Heart right ventricle (tissue), 16 donors: ENCODE measurements around the gene CDKAL1. TPM values are rescaled to one million over a fixed set of nuclear protein-coding genes. Genes with fewer than 3 reads are reported as not detected.

ENCODE experiments used
- ATAC-seq, 8 donors: fragments of 200-7000 bp; cut with Tn5 transposase; one replicate each; pipeline ENCODE4 v1.9.1; 2020; ENCODE audit warnings: mild to moderate bottlenecking in 8 of 8, moderate library complexity in 8 of 8, moderate number of reproducible peaks in 1 of 8
- DNase-seq, 2 donors: peaks; one replicate each; pipeline ENCODE4 v3.0.0-alpha.2; 2020
- H3K27ac ChIP-seq, 10 donors: fragments of 200-600 bp; sonication (generic) in 2 of 10; one replicate each; pipeline versions ENCODE4 v1.5.0 to v1.8.0; 2020 to 2022; ENCODE audit warnings: mild to moderate bottlenecking in 3 of 10
- H3K27me3 ChIP-seq, 7 donors: fragments of 200-600 bp; one replicate each; pipeline ENCODE4 v1.8.0; 2021 to 2022; ENCODE audit warnings: mild to moderate bottlenecking in 2 of 7
- H3K36me3 ChIP-seq, 9 donors: fragments of 200-600 bp; sonication (generic) in 1 of 9; one replicate each; pipeline versions ENCODE4 v1.5.0 to v1.8.0; 2020 to 2022; ENCODE audit warnings: mild to moderate bottlenecking in 2 of 9
- H3K4me1 ChIP-seq, 9 donors: fragments of 200-600 bp; sonication (generic) in 1 of 9; one replicate each; pipeline versions ENCODE4 v1.5.0 to v1.8.0; 2020 to 2022; ENCODE audit warnings: mild to moderate bottlenecking in 4 of 9
- H3K4me3 ChIP-seq, 10 donors: fragments of 200-600 bp; sonication (generic) in 2 of 10; one replicate each; pipeline versions ENCODE4 v1.5.0 to v1.8.0; 2020 to 2022; ENCODE audit warnings: mild to moderate bottlenecking in 7 of 10, moderate library complexity in 2 of 10
- H3K9me3 ChIP-seq, 11 donors: fragments of 200-600 bp in 10 of 11; sonication (generic) in 2 of 11; one replicate each; pipeline versions ENCODE4 v1.5.0 to v1.8.0; 2013 to 2022; ENCODE audit warnings: mild to moderate bottlenecking in 2 of 11, control low read depth in 1 of 11, moderate library complexity in 1 of 11
- CTCF ChIP-seq, 9 donors: fragments of 200-600 bp; sonication (generic) in 2 of 9; IDR thresholded peaks; one replicate each; pipeline versions ENCODE4 v1.5.0 to v1.8.0; 2021 to 2022; ENCODE audit warnings: antibody characterized with exemption in 9 of 9, mild to moderate bottlenecking in 5 of 9, moderate library complexity in 1 of 9
- WGBS, 2 donors: extraction: QIAGEN DNeasy Blood & Tissue Kit; methylation state at CpG; one replicate each; pipeline ENCODE4 v1.1.7; 2013; ENCODE audit warnings: inconsistent platforms in 1 of 2; 5-methylcytosine and 5-hydroxymethylcytosine counted together
- intact Hi-C, 10 donors: fragments of 100-400 bp; cut with DNase I; formaldehyde crosslinking; loops; one replicate each; pipeline versions ENCODE4 v1.11.1 to v1.14.2; 2022
- polyA plus RNA-seq, 2 donors: library from polyadenylated mRNA; stranded (reverse); fragments of 200-250 nt; gene quantifications; one replicate each; pipeline ENCODE4 v1.2.3, GENCODE V29; 2013
- total RNA-seq, 10 donors: library from RNA; stranded (reverse); fragmentation: NEBNext Ultra II Directional in 3 of 10; extraction: Animal tissue kit (Norgen Biotek cat#: 25700) in 3 of 10; gene quantifications; one replicate each; pipeline versions ENCODE4 v1.2.1 to v1.2.4, GENCODE V29; 2021 to 2023
- donor health status: Arrhythmogenic right ventricular cardiomyopathy.
- donor health status: ischemic (EF 13 %, LVEDD 7.1; RV severe dilation, severe dysfunction).
- donor health status: healthy with polysubstance abuse.
- donor health status: DM: no; HTN: yes; CAD: no.
- donor health status: DM: no; HTN: no; CAD: no.
- donor health status: ischemic (EF 25% LVEDD 6.9; RV normal size, moderate dysfunction).
- donor health status: ischemic (EF 25% LVEDD 5.7; RV mildly dilated, moderate dysfunction).
- donor health status: healthy.
- donor health status: DM: yes; HTN: yes; CAD: no.
- donor health status: Ischemic cardiomyopathy.
- donor health status: ischemic (EF 35%, LVEDD 5.7; RV mildly dilated, moderate dysfunction).
- donor health status: nonischemic (EF 11% LVEDD 7.7; RV severe dilation, severe dysfunction).
- donor health status: DM: yes; HTN: yes; CAD: no.
- donor health status: PGD.
- donor health status: ischemic (EF 29% LVEDD 5.4; RV normal size, mild dysfunction).
- donor health status: nonischemic (EF 23%, LVEDD 6.1; RV moderate dilation, normal function).

The CDKAL1 gene
- total and polyA plus RNA-seq, 12 donors: 3.2 to 14.0 (median 10.6) TPM

- 68 to 96% methylated on average over 2 of the region's 2 CpGs for WGBS, 2 donors
- H3K9me3 ChIP-seq: peaks cover 0 to 25% (median 0%) of the 10 kb centered on the region in 11 donors
- H3K4me1 ChIP-seq: no peaks in the 10 kb centered on the region
- DNase-seq (no peak), ATAC-seq (no peak)
- no peak overlapping the region for H3K4me3 ChIP-seq
- H3K36me3 ChIP-seq: no peaks in the 10 kb centered on the region
- no peak overlapping the region for H3K27ac ChIP-seq
- intact Hi-C loops: no loop called here
- no peak for TF ChIP-seq CTCF (IDR thresholded peaks at IDR 0.05)
- no peaks in the 10 kb centered on the region for H3K27me3 ChIP-seq
Observed at GRCh38 chr6:20943040-20943627, 408.9 kb downstream of the CDKAL1 start.

- no peak for DNase-seq
- Histone ChIP-seq H3K9me3 (peaks cover 0 to 25% (median 0%) of the 10 kb centered on the region in 11 donors), H3K4me1 (no peaks in the 10 kb centered on the region), H3K27me3 (no peaks in the 10 kb centered on the region), H3K27ac (no peak overlapping the region), H3K4me3 (no peak overlapping the region), H3K36me3 (no peaks in the 10 kb centered on the region)
- 93 to 100% methylated on average over 1 of the region's 1 CpG for WGBS, 2 donors
- intact Hi-C loops: no loop called here
- no peak for TF ChIP-seq CTCF (IDR thresholded peaks at IDR 0.05)
- no peak for ATAC-seq
Observed at GRCh38 chr6:20943922-20944321, 409.7 kb downstream of the CDKAL1 start.

GRCh38 chr6:20946022-20946421 is 411.8 kb downstream of the CDKAL1 start:
- Histone ChIP-seq H3K4me1 (no peaks in the 10 kb centered on the region), H3K27me3 (no peaks in the 10 kb centered on the region), H3K27ac (no peak overlapping the region), H3K9me3 (peaks cover 0 to 25% (median 0%) of the 10 kb centered on the region in 11 donors), H3K36me3 (no peaks in the 10 kb centered on the region), H3K4me3 (no peak overlapping the region)
- WGBS, 2 donors: 86 to 94% methylated on average over 1 of the region's 1 CpG
- intact Hi-C loops: no loop called here
- no peak for TF ChIP-seq CTCF (IDR thresholded peaks at IDR 0.05)
- DNase-seq (no peak), ATAC-seq (no peak)

GRCh38 chr6:20946890-20947289 is 412.6 kb downstream of the CDKAL1 start:
- ATAC-seq (no peak), DNase-seq (no peak)
- intact Hi-C loops: no loop called here
- peaks cover 0 to 20% (median 0%) of the 10 kb centered on the region in 11 donors for H3K9me3 ChIP-seq
- TF ChIP-seq CTCF (IDR thresholded peaks at IDR 0.05): no peak
- H3K4me1 ChIP-seq: no peaks in the 10 kb centered on the region
- 91% methylated on average over 2 of the region's 2 CpGs for WGBS, 2 donors
- no peak overlapping the region for H3K4me3 ChIP-seq
- no peak overlapping the region for H3K27ac ChIP-seq
- no peaks in the 10 kb centered on the region for H3K27me3 ChIP-seq
- no peaks in the 10 kb centered on the region for H3K36me3 ChIP-seq
